ENCODE results near the gene MAPK8. TPM values are rescaled to one million over a fixed set of nuclear protein-coding genes. Genes with fewer than 3 reads are reported as not detected.

The MAPK8 gene
- total RNA-seq, 1 experiment from 2014 or later = 52.9 TPM

DNA sequence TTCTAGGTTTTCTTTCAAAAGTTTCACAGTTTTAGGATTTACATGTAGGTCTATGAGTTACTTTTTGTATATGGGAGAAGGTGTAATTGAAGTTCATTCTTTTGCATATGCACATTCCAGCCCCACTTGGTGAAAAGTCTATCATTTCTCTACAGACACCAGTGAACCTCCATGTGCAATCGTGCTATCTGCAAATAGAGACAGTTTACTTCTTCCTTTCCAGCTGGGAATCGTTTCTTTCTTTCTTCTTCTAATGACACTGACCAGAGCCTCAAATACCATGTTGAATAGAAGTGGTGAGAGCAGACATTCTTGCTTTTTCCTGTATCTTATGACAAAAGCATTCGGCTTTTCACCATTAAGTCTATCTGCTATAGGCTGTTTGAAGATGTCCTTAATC lies 175.7 kb downstream of the MAPK8 start:
- ATAC-seq (no peak), DNase-seq (ENCODE audit: low spot score) (no peak)
- H3K27me3 Mint-ChIP-seq (ENCODE audit: low read depth) = no peaks in the 10 kb centered on the region
- H3K9me3 Mint-ChIP-seq = no peaks in the 10 kb centered on the region
- POLR2A ChIA-PET = no interaction called here
- peaks cover 45% of the 10 kb centered on the region for H3K4me1 Mint-ChIP-seq
- TF ChIP-seq ZNF232 (CRISPR knock-in tag; IDR thresholded peaks at IDR 0.05) = no peak
- TF ChIP-seq, protein P1, sequence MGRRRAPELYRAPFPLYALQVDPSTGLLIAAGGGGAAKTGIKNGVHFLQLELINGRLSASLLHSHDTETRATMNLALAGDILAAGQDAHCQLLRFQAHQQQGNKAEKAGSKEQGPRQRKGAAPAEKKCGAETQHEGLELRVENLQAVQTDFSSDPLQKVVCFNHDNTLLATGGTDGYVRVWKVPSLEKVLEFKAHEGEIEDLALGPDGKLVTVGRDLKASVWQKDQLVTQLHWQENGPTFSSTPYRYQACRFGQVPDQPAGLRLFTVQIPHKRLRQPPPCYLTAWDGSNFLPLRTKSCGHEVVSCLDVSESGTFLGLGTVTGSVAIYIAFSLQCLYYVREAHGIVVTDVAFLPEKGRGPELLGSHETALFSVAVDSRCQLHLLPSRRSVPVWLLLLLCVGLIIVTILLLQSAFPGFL (CRISPR knock-in tag; IDR thresholded peaks at IDR 0.05; ENCODE audit: borderline replicate concordance) = no peak
- TF ChIP-seq, protein P2, sequence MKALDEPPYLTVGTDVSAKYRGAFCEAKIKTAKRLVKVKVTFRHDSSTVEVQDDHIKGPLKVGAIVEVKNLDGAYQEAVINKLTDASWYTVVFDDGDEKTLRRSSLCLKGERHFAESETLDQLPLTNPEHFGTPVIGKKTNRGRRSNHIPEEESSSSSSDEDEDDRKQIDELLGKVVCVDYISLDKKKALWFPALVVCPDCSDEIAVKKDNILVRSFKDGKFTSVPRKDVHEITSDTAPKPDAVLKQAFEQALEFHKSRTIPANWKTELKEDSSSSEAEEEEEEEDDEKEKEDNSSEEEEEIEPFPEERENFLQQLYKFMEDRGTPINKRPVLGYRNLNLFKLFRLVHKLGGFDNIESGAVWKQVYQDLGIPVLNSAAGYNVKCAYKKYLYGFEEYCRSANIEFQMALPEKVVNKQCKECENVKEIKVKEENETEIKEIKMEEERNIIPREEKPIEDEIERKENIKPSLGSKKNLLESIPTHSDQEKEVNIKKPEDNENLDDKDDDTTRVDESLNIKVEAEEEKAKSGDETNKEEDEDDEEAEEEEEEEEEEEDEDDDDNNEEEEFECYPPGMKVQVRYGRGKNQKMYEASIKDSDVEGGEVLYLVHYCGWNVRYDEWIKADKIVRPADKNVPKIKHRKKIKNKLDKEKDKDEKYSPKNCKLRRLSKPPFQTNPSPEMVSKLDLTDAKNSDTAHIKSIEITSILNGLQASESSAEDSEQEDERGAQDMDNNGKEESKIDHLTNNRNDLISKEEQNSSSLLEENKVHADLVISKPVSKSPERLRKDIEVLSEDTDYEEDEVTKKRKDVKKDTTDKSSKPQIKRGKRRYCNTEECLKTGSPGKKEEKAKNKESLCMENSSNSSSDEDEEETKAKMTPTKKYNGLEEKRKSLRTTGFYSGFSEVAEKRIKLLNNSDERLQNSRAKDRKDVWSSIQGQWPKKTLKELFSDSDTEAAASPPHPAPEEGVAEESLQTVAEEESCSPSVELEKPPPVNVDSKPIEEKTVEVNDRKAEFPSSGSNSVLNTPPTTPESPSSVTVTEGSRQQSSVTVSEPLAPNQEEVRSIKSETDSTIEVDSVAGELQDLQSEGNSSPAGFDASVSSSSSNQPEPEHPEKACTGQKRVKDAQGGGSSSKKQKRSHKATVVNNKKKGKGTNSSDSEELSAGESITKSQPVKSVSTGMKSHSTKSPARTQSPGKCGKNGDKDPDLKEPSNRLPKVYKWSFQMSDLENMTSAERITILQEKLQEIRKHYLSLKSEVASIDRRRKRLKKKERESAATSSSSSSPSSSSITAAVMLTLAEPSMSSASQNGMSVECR (CRISPR knock-in tag; IDR thresholded peaks at IDR 0.05; ENCODE audit: borderline replicate concordance) = no peak
- no peak for TF ChIP-seq EMX1 (CRISPR knock-in tag; IDR thresholded peaks at IDR 0.05)
- TF ChIP-seq, protein P3, sequence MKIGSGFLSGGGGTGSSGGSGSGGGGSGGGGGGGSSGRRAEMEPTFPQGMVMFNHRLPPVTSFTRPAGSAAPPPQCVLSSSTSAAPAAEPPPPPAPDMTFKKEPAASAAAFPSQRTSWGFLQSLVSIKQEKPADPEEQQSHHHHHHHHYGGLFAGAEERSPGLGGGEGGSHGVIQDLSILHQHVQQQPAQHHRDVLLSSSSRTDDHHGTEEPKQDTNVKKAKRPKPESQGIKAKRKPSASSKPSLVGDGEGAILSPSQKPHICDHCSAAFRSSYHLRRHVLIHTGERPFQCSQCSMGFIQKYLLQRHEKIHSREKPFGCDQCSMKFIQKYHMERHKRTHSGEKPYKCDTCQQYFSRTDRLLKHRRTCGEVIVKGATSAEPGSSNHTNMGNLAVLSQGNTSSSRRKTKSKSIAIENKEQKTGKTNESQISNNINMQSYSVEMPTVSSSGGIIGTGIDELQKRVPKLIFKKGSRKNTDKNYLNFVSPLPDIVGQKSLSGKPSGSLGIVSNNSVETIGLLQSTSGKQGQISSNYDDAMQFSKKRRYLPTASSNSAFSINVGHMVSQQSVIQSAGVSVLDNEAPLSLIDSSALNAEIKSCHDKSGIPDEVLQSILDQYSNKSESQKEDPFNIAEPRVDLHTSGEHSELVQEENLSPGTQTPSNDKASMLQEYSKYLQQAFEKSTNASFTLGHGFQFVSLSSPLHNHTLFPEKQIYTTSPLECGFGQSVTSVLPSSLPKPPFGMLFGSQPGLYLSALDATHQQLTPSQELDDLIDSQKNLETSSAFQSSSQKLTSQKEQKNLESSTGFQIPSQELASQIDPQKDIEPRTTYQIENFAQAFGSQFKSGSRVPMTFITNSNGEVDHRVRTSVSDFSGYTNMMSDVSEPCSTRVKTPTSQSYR (CRISPR knock-in tag; IDR thresholded peaks at IDR 0.05) = no peak
- no peak for TF ChIP-seq NR1H2 (CRISPR knock-in tag; IDR thresholded peaks at IDR 0.05)
- no peak for TF ChIP-seq TEAD1 (CRISPR knock-in tag; IDR thresholded peaks at IDR 0.05)
- no peak for TF ChIP-seq ZNF317 (CRISPR knock-in tag; IDR thresholded peaks at IDR 0.05; ENCODE audit: borderline replicate concordance, low read depth)
- no peak for TF ChIP-seq ZNF416 (CRISPR knock-in tag; IDR thresholded peaks at IDR 0.05)
- TF ChIP-seq FOXJ3 (CRISPR knock-in tag; IDR thresholded peaks at IDR 0.05; ENCODE audit: borderline replicate concordance) = no peak
- TF ChIP-seq, protein P4, sequence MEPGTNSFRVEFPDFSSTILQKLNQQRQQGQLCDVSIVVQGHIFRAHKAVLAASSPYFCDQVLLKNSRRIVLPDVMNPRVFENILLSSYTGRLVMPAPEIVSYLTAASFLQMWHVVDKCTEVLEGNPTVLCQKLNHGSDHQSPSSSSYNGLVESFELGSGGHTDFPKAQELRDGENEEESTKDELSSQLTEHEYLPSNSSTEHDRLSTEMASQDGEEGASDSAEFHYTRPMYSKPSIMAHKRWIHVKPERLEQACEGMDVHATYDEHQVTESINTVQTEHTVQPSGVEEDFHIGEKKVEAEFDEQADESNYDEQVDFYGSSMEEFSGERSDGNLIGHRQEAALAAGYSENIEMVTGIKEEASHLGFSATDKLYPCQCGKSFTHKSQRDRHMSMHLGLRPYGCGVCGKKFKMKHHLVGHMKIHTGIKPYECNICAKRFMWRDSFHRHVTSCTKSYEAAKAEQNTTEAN (CRISPR knock-in tag; IDR thresholded peaks at IDR 0.05) = no peak
- TF ChIP-seq HMGA2 (CRISPR knock-in tag; IDR thresholded peaks at IDR 0.05) = no peak
- no peak for TF ChIP-seq JUN (CRISPR knock-in tag; IDR thresholded peaks at IDR 0.05)
- TF ChIP-seq, protein P5, sequence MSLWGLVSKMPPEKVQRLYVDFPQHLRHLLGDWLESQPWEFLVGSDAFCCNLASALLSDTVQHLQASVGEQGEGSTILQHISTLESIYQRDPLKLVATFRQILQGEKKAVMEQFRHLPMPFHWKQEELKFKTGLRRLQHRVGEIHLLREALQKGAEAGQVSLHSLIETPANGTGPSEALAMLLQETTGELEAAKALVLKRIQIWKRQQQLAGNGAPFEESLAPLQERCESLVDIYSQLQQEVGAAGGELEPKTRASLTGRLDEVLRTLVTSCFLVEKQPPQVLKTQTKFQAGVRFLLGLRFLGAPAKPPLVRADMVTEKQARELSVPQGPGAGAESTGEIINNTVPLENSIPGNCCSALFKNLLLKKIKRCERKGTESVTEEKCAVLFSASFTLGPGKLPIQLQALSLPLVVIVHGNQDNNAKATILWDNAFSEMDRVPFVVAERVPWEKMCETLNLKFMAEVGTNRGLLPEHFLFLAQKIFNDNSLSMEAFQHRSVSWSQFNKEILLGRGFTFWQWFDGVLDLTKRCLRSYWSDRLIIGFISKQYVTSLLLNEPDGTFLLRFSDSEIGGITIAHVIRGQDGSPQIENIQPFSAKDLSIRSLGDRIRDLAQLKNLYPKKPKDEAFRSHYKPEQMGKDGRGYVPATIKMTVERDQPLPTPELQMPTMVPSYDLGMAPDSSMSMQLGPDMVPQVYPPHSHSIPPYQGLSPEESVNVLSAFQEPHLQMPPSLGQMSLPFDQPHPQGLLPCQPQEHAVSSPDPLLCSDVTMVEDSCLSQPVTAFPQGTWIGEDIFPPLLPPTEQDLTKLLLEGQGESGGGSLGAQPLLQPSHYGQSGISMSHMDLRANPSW (CRISPR knock-in tag; conservative IDR thresholded peaks at IDR 0.05; ENCODE audit: low read depth) = no peak
- no peak for TF ChIP-seq ZNF138 (CRISPR knock-in tag; conservative IDR thresholded peaks at IDR 0.05)
- no peak for TF ChIP-seq TP53 (CRISPR knock-in tag; IDR thresholded peaks at IDR 0.05)
- no peak for TF ChIP-seq FOXK1 (CRISPR knock-in tag; IDR thresholded peaks at IDR 0.05)
- no peak for TF ChIP-seq NR2C2 (CRISPR knock-in tag; IDR thresholded peaks at IDR 0.05)
- no peak for TF ChIP-seq GRHL2 (CRISPR knock-in tag; IDR thresholded peaks at IDR 0.05; ENCODE audit: insufficient replicate concordance, severe bottlenecking)
- TF ChIP-seq, protein P6, sequence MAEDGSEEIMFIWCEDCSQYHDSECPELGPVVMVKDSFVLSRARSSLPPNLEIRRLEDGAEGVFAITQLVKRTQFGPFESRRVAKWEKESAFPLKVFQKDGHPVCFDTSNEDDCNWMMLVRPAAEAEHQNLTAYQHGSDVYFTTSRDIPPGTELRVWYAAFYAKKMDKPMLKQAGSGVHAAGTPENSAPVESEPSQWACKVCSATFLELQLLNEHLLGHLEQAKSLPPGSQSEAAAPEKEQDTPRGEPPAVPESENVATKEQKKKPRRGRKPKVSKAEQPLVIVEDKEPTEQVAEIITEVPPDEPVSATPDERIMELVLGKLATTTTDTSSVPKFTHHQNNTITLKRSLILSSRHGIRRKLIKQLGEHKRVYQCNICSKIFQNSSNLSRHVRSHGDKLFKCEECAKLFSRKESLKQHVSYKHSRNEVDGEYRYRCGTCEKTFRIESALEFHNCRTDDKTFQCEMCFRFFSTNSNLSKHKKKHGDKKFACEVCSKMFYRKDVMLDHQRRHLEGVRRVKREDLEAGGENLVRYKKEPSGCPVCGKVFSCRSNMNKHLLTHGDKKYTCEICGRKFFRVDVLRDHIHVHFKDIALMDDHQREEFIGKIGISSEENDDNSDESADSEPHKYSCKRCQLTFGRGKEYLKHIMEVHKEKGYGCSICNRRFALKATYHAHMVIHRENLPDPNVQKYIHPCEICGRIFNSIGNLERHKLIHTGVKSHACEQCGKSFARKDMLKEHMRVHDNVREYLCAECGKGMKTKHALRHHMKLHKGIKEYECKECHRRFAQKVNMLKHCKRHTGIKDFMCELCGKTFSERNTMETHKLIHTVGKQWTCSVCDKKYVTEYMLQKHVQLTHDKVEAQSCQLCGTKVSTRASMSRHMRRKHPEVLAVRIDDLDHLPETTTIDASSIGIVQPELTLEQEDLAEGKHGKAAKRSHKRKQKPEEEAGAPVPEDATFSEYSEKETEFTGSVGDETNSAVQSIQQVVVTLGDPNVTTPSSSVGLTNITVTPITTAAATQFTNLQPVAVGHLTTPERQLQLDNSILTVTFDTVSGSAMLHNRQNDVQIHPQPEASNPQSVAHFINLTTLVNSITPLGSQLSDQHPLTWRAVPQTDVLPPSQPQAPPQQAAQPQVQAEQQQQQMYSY (CRISPR knock-in tag; IDR thresholded peaks at IDR 0.05) = no peak
- no peak overlapping the region for H3K4me3 Mint-ChIP-seq
- CTCF ChIA-PET = no interaction called here
- H3K27ac Mint-ChIP-seq = no peak overlapping the region
- H3K36me3 Mint-ChIP-seq = no peaks in the 10 kb centered on the region
